Measurements from ENCODE around the gene DHRS4L2.
"Not testable (repeated sequence)": the region's sequence is repeated elsewhere in the genome, so short reads cannot be mapped to it uniquely, and the experiment has no call there.

DHRS4L2 gene

DNA sequence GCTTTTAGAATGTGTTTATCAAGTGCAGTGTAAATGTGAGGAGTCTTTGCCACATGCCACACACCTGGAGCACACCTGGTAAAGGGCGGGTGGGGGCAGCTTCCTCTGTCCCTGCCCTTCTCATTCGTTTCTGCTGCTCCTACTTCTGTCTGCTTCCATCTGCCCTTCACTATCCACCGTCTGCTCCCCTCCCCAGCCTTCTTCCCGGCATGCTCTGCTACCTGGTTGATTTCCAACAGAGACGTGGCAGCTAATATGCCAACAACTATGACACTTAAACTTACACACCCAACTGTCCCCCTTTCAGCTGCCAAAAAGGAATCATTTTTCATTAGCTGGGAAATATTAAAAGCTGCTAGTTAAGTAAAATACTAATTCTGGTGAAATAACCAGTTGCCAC is 54.0 kb downstream of the DHRS4L2 start:
- TF ChIP-seq MYC (IDR thresholded peaks at IDR 0.05; ENCODE audit: low read depth, low read length) (no peak), POLR2A (IDR thresholded peaks at IDR 0.05; ENCODE audit: extremely low read depth, insufficient read length) (no peak)
- TF ChIP-seq, protein P1, sequence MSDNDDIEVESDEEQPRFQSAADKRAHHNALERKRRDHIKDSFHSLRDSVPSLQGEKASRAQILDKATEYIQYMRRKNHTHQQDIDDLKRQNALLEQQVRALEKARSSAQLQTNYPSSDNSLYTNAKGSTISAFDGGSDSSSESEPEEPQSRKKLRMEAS (IDR thresholded peaks at IDR 0.05; ENCODE audit: low read depth, low read length), result no peak
- TF ChIP-seq, protein P2, sequence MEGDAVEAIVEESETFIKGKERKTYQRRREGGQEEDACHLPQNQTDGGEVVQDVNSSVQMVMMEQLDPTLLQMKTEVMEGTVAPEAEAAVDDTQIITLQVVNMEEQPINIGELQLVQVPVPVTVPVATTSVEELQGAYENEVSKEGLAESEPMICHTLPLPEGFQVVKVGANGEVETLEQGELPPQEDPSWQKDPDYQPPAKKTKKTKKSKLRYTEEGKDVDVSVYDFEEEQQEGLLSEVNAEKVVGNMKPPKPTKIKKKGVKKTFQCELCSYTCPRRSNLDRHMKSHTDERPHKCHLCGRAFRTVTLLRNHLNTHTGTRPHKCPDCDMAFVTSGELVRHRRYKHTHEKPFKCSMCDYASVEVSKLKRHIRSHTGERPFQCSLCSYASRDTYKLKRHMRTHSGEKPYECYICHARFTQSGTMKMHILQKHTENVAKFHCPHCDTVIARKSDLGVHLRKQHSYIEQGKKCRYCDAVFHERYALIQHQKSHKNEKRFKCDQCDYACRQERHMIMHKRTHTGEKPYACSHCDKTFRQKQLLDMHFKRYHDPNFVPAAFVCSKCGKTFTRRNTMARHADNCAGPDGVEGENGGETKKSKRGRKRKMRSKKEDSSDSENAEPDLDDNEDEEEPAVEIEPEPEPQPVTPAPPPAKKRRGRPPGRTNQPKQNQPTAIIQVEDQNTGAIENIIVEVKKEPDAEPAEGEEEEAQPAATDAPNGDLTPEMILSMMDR (IDR thresholded peaks at IDR 0.05; ENCODE audit: low read depth, low read length), result no peak
- no peak overlapping the region for H3K4me3 ChIP-seq (ENCODE audit: low read depth, low read length)
- DNase-seq (ENCODE audit: low read depth), result no peak

DNA sequence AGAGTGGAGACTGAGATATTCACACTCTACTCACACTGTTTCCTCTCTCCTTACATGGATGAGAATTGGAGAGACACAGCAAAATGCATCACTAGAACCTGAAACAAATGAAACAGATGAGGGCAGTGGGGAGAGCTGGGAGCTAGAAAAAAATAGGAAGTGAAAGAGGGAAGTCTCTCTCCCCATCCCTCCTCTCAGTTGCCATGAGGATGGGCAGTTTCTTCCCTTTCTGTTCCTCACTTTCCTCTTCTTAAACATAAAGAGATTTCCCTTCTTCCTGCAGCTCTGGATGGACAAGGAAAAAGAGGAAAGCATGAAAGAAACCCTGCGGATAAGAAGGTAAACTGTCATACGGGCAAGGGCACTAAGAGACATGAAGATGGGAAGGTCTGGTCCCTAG is 60.3 kb downstream of the DHRS4L2 start:
- not testable (repeated sequence) for H3K4me3 ChIP-seq (ENCODE audit: low read depth, low read length)
- peak; percentile 32 for DNase-seq (ENCODE audit: low read depth)

DNA sequence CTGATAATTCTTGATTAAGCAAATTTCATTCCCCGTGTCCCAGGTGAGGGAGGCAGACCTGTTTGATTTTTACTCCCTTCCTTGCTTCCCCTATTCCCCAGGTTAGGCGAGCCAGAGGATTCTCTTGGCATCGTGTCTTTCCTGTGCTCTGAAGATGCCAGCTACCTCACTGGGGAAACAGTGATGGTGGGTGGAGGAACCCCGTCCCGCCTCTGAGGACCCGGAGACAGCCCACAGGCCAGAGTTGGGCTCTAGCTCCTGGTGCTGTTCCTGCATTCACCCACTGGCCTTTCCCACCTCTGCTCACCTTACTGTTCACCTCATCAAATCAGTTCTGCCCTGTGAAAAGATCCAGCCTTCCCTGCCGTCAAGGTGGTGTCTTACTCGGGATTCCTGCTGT is 62.0 kb downstream of the DHRS4L2 start:
- not testable (repeated sequence) for H3K4me3 ChIP-seq (ENCODE audit: low read depth, low read length)

DNA sequence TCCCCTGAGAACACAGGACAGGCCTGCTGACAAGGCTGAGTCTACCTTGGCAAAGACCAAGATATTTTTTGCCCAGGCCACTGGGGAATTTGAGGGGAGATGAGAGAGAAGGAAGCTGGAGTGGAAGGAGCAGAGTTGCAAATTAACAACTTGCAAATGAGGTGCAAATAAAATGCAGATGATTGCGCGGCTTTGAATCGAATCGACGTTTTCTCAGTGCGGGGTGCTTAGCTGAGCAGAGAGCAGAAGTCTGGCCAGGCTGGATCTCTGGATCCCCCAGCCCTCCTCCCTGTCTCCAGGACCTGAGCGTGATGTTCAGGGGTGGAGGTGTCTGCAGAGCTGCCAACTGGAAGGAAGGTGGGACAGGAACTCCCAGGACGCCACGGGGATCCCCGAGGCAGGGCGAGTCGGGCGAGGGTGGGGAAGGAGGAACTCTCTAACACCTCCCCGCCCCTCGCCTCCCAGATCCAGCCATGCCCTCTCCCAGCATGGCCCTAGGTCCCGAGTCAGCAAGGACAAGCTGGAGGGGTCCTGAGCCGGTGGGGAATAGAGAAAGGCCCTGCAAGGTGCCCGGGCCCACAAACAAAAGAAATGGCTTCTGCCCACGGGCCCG is 62.6 kb downstream of the DHRS4L2 start:
- no peak for TF ChIP-seq MYC (IDR thresholded peaks at IDR 0.05; ENCODE audit: low read depth, low read length)
- no peak for TF ChIP-seq POLR2A (IDR thresholded peaks at IDR 0.05; ENCODE audit: extremely low read depth, insufficient read length)
- TF ChIP-seq, protein P2 (IDR thresholded peaks at IDR 0.05; ENCODE audit: low read depth, low read length), result no peak
- TF ChIP-seq, protein P1 (IDR thresholded peaks at IDR 0.05; ENCODE audit: low read depth, low read length), result no peak
- H3K4me3 ChIP-seq (ENCODE audit: low read depth, low read length), result no peak overlapping the region
- DNase-seq (ENCODE audit: low read depth), result no peak

More for the DNA sequence above, 62.0 kb downstream of the DHRS4L2 start:
- not testable (repeated sequence) for DNase-seq (ENCODE audit: low read depth)

DNA sequence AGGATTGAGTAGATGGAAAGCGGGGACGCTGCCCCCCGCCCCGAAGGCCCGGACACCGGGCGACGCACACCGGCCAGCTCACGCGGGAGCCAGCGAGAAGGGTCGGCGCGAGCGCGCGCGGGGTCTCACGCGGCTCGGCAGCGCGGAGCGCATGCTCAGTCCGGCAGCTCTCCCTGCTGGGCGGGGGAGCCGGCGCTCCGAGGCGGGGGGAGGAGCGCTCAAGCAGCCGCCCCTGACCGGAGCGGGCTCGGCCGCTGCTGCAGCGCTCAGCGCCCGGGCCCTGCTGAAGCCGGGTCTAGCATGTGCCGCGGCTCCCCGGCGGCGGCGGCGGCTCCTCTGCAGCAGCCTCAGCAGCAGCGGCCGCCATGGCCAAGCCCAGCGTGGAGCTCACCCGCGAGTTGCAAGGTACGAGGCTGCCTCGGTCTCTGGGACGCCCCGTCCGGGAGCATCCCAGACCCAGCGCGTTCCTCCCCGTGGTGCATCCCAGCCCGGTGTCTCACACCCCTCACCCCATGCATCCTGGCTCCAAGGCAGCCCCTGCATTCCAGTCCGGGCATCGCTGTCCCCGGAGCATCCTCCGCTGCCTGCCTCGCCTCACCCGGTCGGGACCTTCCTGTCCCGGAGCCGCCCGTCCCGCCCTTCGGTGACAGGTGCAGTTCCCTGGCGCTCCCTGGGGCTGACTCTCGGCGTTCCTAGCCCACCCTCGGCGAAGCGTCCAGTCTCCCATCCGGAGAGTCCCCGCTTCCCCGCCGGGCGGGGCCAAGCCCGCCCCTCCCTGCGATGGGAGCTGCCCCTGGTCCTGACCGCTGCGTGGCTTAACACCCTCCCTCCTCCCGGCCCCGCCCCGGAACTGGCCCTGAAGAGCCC is 63.3 kb downstream of the DHRS4L2 start, which contains the start of gene CARMIL3:
Gene CARMIL3 (plus strand): TSS at position 221 of the 867 bp plus-strand sequence. CDS start 145 bp downstream, at position 366.
- TF ChIP-seq, protein P1 (IDR thresholded peaks at IDR 0.05; ENCODE audit: low read depth, low read length), result no peak
- TF ChIP-seq, protein P2 (IDR thresholded peaks at IDR 0.05; ENCODE audit: low read depth, low read length), result no peak
- TF ChIP-seq MYC (IDR thresholded peaks at IDR 0.05; ENCODE audit: low read depth, low read length), result no peak
- no peak for TF ChIP-seq POLR2A (IDR thresholded peaks at IDR 0.05; ENCODE audit: extremely low read depth, insufficient read length)
- peak within 1 kb of the TSS; percentile 13 for H3K4me3 ChIP-seq (ENCODE audit: low read depth, low read length)
- DNase-seq (ENCODE audit: low read depth), result peak; percentile 62

DNA sequence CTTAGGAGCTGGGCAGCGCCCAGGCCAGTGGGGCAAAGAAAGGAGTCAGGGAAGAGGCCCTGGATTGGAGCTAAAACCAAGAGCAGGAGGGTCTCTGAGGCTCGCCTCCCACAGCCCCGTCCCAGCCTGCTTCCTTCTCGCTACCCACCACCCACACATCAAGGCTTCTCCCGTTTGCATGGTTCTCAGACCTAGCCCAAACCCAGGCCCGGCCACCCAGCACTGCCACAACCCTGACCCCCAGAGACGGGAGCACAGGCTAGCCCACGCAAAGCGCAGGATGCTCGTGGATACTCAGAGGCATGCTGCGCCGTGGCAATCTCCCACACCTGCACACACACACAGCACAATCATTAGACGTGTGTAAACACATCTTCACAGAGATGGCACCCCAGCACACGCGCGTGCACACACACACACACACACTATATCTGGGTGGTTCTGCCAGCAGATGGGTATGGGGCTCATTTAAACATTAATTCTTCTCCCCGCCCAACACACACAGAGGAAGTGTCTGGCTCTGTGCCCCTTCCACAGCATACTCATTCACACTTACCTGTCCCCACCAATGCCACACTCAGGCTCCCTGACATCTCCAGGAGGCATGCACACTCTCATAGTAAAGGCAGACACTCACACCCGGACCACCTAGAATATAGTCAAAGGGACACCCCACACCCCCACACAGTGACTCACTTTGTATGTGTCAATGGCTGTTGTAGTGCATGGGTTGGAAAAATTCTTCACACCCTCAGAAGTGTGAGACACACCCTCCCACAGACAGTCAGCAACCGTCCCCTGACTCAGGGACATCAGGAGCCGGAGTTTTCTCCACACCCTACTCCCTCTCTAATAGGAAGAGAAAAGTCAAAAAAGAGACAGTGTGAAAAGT is 64.2 kb downstream of the DHRS4L2 start:
- DNase-seq (ENCODE audit: low read depth), result peak; percentile 14
- H3K4me3 ChIP-seq (ENCODE audit: low read depth, low read length), result no peak overlapping the region
- TF ChIP-seq, protein P2 (IDR thresholded peaks at IDR 0.05; ENCODE audit: low read depth, low read length), result no peak
- TF ChIP-seq, protein P1 (IDR thresholded peaks at IDR 0.05; ENCODE audit: low read depth, low read length), result no peak
- TF ChIP-seq POLR2A (IDR thresholded peaks at IDR 0.05; ENCODE audit: extremely low read depth, insufficient read length) (no peak), MYC (IDR thresholded peaks at IDR 0.05; ENCODE audit: low read depth, low read length) (no peak)

Data from NB4 (cell line).